CD4-positive, alpha-beta T cell treated with Interleukin-15 for 4 hours (primary cell): ENCODE results near the gene SEMA4D.

Source experiments
- DNase-seq: peaks from one replicate; pipeline ENCODE4 v3.0.0-alpha.2; 2020; ENCODE audit warnings: low spot score

Gene SEMA4D

GRCh38 chr9:89367281-89367680 is 130.6 kb downstream of the SEMA4D start:
- DNase-seq = no peak

DNA sequence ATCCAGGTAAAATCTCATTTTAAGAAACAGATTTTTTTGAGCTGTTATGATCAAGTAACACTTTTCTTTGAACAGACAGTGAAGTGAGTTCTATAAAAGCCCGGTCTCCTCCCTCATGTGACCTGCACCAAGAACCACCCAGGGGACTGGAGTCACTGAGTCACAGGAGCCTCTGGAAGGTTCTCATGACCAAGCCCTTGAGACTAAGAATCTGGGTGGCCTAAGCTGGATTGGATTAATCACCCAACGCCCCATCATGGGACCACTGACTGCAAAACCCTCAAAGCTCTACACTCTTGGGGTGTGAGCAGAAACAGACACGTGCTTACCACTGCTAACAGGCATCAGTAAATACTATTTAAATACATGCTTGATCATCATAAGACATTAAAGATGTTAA is 131.2 kb downstream of the SEMA4D start:
- DNase-seq = no peak

GRCh38 chr9:89365532-89365912 is 132.4 kb downstream of the SEMA4D start:
- DNase-seq = no peak

DNA sequence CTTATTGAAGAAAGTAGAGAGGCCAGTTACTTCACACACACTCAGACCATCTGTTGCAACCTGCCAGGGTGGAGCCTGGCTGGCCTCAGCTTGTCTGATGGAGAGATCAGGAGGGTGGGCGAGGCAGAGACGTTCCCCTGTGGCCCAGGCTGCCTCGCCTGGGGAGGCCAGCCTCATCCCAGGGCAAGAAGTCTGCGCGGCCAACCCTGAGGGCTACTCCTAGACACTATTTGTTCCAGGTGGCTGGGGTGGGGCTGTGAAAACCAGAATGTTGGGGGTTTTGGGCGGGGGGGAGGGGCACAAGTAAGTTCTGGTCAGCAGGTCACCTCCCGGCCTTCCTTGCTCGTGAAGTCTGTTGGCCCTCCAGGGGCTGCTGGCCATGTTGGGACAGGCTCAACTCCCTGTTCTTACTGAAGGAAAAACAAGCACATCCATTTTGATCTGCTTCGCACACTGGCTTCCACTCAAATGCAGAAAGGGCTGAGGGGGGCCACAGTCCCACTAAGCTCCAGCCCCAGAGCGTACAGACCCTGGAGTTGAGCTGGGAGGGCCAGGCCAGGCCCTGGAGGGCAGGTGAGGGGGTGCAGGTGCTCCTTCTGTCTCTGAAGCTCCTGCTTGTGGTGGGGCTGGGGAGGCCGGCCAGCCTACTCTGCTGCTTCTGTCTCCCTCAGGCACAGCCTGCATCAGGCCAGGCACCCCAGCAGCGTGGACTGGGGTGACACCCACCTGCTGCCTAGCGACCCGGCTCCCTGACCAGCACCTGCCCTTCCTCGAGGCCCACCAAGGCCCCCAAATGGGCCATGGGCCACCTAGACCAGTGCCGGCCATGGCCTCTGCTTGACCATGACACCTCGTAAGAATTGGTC is 133.0 kb downstream of the SEMA4D start:
- DNase-seq = no peak

GRCh38 chr9:89363921-89364665 is 133.8 kb downstream of the SEMA4D start:
- no peak for DNase-seq

DNA sequence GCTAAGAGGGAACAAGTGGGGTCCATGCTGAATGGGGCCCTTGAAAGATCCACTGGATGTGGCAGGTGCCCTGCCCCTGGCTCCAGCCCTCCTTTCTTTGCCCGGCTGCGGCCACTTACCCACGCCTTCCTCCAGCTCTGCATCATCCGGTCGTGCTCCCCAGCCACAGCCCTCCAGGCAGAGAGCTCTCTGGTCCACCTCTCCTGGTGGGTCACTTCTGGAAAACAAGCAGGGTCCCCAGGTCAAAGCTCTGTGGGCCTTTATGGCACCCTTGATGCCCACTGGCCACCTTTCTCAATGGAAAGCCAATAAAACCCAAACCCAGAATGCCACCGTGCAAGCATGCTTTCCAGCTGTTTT is 134.6 kb downstream of the SEMA4D start:
- no peak for DNase-seq

GRCh38 chr9:89362647-89363310 is 135.1 kb downstream of the SEMA4D start:
- DNase-seq = no peak

DNA sequence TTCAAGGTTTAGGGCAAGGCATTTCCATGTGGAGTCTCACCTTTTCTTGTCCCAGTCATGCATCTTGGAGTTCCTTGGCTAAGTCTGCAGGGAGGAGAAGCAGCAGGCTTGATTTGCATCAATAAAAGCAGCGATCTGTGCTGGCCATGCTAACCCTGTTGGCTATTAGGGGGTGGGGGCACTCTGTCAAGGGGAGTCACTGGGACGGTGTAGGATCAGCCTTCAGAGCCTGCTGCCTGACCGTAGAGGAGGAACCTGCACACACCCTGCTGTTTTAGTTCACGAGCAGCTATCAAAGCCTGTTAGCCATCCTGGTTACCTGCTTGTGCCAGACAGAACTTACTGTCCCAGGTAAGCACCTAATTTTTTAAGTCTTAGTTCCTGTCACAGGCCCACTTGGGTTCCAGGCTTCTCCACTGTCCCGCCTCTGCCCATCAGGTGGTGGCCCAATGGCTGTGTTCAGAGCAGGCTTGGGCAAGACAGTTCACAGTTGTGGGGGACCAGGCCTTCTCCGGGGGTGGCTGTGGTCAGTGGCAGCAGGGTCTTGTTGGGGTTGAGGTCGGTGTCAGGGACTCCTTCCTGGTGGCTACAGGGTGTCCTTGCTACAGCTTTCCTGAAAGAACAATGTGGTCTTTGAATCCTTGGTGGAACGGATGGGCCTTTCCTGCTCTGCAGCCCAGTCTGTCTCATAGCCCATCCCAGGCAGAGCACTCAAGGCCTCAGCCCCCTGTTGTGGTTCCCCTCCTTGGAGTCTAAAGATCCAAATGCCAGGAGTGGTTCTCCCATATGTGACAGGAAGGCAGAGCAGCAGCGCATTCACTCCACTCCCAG is 135.9 kb downstream of the SEMA4D start:
- no peak for DNase-seq

DNA sequence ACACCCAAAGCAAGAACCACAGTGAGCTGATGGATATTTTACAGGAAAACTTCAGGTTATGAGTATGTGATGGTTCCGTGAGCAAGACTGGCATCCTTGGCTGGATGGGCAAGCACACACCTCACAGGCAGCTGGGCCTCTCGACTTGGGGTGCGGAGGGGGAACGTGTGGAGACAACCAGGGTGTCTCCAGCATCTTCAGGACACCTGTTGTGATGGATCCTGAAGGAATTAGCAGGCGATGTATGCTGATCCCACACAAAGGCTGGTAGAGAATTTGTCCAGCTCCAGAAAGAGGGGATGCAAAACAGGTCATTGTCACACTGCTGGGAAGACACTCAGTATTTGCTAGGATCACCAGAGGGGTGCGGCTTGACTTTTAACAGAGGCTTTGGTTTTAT is 136.9 kb downstream of the SEMA4D start:
- no peak for DNase-seq

GRCh38 chr9:89360465-89360864 is 137.4 kb downstream of the SEMA4D start:
- DNase-seq = no peak

GRCh38 chr9:89359751-89360261 is 138.1 kb downstream of the SEMA4D start:
- no peak for DNase-seq

DNA sequence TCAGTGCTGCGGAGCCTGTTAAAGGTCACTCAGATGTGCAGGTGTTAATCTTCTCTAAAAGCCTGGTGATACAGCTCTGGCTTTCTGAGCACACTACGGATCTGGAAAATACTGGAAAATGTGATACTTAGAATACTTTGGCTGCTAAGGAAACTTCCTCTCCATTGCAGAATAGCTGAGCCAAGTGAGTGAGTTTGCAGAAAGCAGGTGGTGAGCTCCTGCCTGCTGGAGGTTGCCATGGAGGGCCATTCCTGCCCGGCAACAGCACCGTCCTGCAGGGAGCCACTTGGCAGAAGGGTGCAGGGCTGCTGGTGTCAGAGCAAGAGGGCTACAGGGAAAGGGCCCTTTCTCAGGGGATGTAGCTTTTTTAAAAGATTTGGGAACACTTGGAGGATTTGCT is 138.9 kb downstream of the SEMA4D start:
- no peak for DNase-seq

DNA sequence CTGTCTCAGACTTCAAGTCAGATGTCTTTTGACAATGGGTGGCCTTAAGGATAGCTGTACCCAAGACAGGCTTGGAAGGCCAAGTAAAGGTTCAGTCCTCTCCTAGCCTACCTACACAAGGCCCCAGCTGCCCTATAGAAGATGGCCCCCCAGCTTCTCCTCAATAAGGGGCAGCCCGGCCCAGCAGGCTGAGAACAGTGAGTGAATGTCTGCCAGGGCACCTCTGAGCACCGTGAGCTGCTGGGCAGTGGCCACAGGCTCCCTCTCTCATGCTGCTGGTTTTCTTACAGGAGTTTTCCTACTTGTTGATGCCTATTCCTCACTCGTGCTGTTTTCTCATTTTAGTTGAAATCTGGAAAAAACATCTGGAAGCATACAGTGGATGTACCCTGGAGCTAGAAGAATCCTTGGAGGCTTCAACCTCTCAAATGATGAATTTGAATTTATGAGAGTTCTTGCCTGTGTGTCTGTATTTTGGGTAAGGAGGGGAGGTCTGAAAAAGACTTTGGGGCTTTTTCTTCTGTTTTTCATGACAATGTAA is 139.5 kb downstream of the SEMA4D start:
- DNase-seq = no peak

DNA sequence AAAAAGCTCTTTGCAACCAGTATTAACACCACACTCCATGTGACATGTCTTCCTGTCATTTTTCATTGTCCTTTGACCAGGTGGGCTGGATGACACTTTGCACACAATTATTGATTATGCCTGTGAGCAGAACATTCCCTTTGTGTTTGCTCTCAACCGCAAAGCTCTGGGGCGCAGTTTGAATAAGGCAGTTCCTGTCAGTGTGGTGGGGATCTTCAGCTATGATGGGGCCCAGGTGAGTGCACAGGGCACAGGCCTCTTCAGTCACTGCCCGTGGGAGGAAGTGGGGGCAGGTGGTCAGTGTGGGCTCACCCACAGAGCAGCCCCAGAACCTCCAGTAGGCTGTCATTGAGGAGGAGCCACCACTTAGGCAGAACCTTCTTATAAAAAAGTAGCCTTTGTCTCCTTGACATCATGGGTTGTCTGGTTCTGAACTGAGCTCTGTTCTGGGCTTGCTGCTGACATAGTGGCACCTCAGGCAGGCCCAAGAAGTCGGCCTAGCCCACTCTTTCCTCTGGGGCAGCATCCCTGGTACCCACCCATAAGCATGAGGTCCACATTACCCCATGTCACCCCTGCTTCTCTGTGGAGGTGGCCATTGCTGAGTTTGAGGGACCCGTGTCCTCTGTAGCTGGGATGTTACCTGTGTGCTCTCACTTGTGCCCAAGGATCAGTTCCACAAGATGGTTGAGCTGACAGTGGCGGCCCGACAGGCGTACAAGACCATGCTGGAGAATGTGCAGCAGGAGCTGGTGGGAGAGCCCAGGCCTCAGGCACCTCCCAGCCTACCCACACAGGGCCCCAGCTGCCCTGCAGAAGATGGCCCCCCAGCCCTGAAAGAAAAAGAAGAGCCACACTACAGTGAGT is 140.3 kb downstream of the SEMA4D start:
- no peak for DNase-seq

DNA sequence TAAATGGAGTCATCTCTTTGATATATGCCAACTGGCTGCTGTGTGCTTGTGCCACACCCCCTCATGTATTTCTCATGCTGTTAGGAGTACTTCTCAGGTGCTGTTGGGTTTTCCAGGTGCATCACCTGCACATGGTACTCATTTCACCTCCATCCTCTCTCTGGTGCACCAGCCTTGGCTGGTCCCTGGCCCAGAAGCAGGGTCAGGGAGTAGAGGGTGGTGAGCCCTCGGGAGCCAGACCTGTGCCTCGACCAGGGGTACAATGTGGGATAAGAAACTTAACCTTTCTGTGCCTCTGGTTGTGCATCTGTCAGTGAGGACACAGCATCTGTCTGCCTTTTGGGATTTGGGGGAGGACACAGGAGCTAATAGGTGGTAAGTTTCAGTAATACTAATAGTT is 141.1 kb downstream of the SEMA4D start:
- DNase-seq = no peak

GRCh38 chr9:89354471-89354870 is 143.4 kb downstream of the SEMA4D start:
- no peak for DNase-seq

GRCh38 chr9:89353989-89354388 is 143.9 kb downstream of the SEMA4D start:
- DNase-seq = no peak

DNA sequence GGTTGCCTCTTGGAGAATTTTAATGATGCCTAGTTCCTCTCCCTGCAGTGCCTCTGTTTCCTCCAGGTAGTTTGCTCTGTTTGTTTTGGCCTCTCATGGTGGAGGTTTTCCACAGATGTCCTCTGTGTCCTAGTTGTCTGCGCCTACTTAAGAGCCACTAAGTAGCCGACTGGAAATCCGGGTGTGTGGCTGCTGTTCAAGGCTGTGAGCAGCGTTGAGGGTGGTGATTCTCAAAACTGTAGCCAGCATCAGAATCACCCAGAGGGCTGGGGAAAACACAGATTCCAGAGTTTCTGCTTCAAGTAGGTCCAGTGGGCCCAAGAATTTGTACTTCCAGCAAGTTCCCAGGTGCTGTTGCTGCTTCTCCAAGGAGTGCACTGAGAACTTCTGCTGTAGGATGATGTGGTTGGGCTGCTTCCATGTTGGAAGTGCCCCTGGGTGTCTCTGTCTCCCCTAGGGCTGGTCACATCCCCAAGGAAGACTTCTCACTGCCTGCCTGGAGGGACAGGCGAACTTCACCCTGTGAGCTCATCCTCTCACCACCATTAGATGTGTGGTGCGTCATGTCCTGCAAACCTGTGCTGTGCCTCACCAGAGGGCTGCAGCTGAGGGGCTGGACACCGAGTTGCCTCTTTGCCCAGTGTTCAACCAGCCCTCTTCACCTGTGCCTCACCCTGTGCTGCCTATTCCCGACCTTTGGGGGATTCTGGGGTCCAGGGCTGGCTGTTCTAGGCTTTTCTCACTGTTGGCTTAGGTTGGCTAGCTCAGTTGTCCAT is 144.9 kb downstream of the SEMA4D start:
- no peak for DNase-seq

DNA sequence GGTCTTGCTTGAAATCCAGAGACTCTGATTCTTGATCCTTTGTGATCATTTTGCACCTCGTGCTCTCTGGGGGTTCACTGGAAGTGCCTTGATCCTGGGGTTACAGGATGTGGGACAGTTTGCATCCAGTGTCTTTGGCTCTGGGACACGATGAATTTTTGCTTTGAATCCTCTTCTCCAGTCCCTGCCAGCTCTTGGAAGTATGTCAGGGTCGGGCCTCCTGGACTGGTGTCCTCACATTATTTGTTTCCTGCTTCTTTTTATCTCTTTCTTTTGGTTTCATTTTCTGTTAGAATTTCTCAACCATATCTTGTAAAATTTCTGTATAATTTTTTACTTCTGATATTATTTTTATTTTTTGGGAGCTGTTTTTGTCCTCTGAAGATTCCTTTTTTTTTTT is 145.5 kb downstream of the SEMA4D start:
- no peak for DNase-seq
